ENCODE measurements around the gene KICS2. TPM values are rescaled to one million over a fixed set of nuclear protein-coding genes. Genes with fewer than 3 reads are reported as not detected.

The KICS2 gene
- polyA plus RNA-seq, 1 donor from 2014 or later: 0.83 TPM

DNA sequence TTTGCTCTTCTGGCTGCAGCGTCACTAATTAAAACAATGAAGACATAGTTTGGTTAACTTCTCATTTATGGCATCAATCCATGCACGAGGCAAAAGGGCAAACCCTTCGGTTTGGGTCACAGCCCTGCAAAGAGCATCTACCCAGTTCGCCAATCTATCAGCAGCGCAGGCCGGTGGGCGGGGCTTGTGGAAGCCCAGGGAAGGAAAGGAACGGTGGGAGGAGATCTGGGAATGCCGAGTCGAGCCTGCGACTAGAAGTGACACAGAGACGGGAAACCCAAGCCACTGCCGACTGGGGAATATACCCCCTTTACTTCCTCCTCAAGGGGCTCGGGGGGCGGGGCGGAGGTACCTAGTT, 466 bp downstream of the KICS2 start:
- peak overlapping the region; percentile 80 for H3K9ac ChIP-seq (ENCODE audit: low read length)
- H3K27me3 ChIP-seq (ENCODE audit: insufficient read depth, low read depth, low read length): no peaks in the 10 kb centered on the region
- TF ChIP-seq SMC3 (conservative IDR thresholded peaks at IDR 0.05; ENCODE audit: poor library complexity) (no peak), REST (IDR thresholded peaks at IDR 0.05; ENCODE audit: borderline replicate concordance) (peak; percentile 83), MXI1 (conservative IDR thresholded peaks at IDR 0.05; ENCODE audit: poor library complexity, severe bottlenecking) (no peak), TAF1 (IDR thresholded peaks at IDR 0.05; ENCODE audit: low read depth) (no peak)
- H3K27ac ChIP-seq (ENCODE audit: low read length): peak overlapping the region; percentile 80
- H3K4me2 ChIP-seq (ENCODE audit: low read length): peak overlapping the region; percentile 65
- H3K79me2 ChIP-seq (replicated peaks; ENCODE audit: insufficient read depth, low read length): no peaks in the 10 kb centered on the region
- peak overlapping the region; percentile 74 for H3K4me3 ChIP-seq (ENCODE audit: low read length)
- H3K36me3 ChIP-seq (ENCODE audit: insufficient read depth, low read length): no peaks in the 10 kb centered on the region
- no peaks in the 10 kb centered on the region for H3K9me3 ChIP-seq (ENCODE audit: low read length)
- H3F3A ChIP-seq (ENCODE audit: insufficient read depth, low read length, poor library complexity, severe bottlenecking): no peaks in the 10 kb centered on the region
- peak overlapping the region; percentile 63 for H2AFZ ChIP-seq (ENCODE audit: low read depth, low read length)
- no peaks in the 10 kb centered on the region for H3K9me2 ChIP-seq (ENCODE audit: insufficient read depth, low read length)
- H4K20me1 ChIP-seq (ENCODE audit: insufficient read depth): no peaks in the 10 kb centered on the region

GRCh38 chr12:64220046-64220445, 2.0 kb downstream of the KICS2 start:
- Histone ChIP-seq H3K9ac (ENCODE audit: low read length) (no peak overlapping the region), H4K20me1 (ENCODE audit: insufficient read depth) (no peaks in the 10 kb centered on the region), H3K9me3 (ENCODE audit: low read length) (no peaks in the 10 kb centered on the region), H3K9me2 (ENCODE audit: insufficient read depth, low read length) (no peaks in the 10 kb centered on the region), H3K4me3 (ENCODE audit: low read length) (no peak overlapping the region), H3K27me3 (ENCODE audit: insufficient read depth, low read depth, low read length) (no peaks in the 10 kb centered on the region), H3K36me3 (ENCODE audit: insufficient read depth, low read length) (no peaks in the 10 kb centered on the region), H3K4me2 (ENCODE audit: low read length) (no peak overlapping the region), H3K79me2 (replicated peaks; ENCODE audit: insufficient read depth, low read length) (no peaks in the 10 kb centered on the region), H3K27ac (ENCODE audit: low read length) (no peak overlapping the region), H3F3A (ENCODE audit: insufficient read depth, low read length, poor library complexity, severe bottlenecking) (no peaks in the 10 kb centered on the region), H2AFZ (ENCODE audit: low read depth, low read length) (no peak overlapping the region)
- TF ChIP-seq CTCF (IDR thresholded peaks at IDR 0.05; ENCODE audit: poor library complexity, severe bottlenecking) (no peak), RAD21 (conservative IDR thresholded peaks at IDR 0.05) (no peak), EP300 (conservative IDR thresholded peaks at IDR 0.05; ENCODE audit: poor library complexity, severe bottlenecking) (no peak), MXI1 (conservative IDR thresholded peaks at IDR 0.05; ENCODE audit: poor library complexity, severe bottlenecking) (no peak), SMC3 (conservative IDR thresholded peaks at IDR 0.05; ENCODE audit: poor library complexity) (no peak), REST (IDR thresholded peaks at IDR 0.05; ENCODE audit: borderline replicate concordance) (no peak), POLR2AphosphoS5 (IDR thresholded peaks at IDR 0.05) (no peak), TAF1 (IDR thresholded peaks at IDR 0.05; ENCODE audit: low read depth) (no peak), EZH2 (IDR thresholded peaks at IDR 0.05; ENCODE audit: borderline replicate concordance, insufficient read depth, low read length, poor library complexity, severe bottlenecking) (no peak)
